ENCODE data around the gene ULK3. TPM values are rescaled to one million over a fixed set of nuclear protein-coding genes. Genes with fewer than 3 reads are reported as not detected.

ULK3 gene
- total and polyA plus RNA-seq, 10 of the 15 experiments (the other 5 are each of a cell fraction or from before 2014, with no cell fraction given): 0.64 to 38.8 (median 27.1) TPM

DNA sequence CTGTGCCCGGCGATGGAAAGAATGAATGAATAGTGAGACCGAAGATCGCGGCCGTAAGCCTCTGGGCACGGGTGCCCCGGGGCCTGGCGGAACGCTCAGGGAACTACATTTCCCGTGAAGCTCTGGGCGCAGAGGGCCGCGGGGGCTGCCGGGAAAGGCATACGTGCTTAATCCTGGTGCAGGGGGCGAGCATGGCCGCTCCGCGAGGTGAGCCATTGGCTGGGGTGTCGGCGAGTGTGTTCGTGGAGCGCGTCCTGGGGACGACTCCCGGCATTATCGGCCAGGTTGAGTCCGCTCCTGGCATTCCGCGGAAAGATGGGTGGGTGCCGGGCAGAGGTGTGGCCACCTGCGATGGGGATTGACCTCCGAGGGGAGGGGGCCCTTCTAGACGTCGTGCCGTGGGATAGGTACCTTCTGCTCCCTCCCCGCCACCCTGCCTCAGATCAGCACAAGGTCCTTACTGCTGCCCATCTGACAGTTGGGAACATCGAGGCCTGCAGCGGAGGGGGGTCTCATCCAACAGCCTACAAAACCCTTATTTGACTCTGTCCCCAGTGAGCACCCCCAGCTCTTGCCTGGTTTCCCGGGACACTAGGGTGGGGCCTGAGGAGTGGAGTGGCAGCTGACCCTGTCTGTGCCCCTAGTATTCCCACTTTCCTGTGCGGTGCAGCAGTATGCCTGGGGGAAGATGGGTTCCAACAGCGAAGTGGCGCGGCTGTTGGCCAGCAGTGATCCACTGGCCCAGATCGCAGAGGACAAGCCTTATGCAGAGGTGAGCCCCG is 47.1 kb upstream of the ULK3 start, which contains the start of gene MPI (continued):
- TF ChIP-seq KLF5 (IDR thresholded peaks at IDR 0.05; ENCODE audit: partially characterized antibody) (no peak), SPI1 (IDR thresholded peaks at IDR 0.05; ENCODE audit: borderline replicate concordance, insufficient read depth, low read depth, low read length) (no peak), NR2C2 (IDR thresholded peaks at IDR 0.05; ENCODE audit: borderline replicate concordance, control insufficient read depth, insufficient read length, low read depth) (no peak), GABPA (IDR thresholded peaks at IDR 0.05; ENCODE audit: low read depth) (no peak), ZBED1 (IDR thresholded peaks at IDR 0.05; ENCODE audit: borderline replicate concordance) (no peak), CEBPB (IDR thresholded peaks at IDR 0.05; ENCODE audit: borderline replicate concordance in 1 of 2, low read depth in 2 of 2, low read length in 2 of 2) (no peak), MYC (IDR thresholded peaks at IDR 0.05; ENCODE audit: insufficient read depth, insufficient read length, insufficient replicate concordance, low read length, severe bottlenecking) (peak; percentile 48), EED (IDR thresholded peaks at IDR 0.05; ENCODE audit: low read depth) (no peak), POLR2AphosphoS2 (IDR thresholded peaks at IDR 0.05; ENCODE audit: low read depth, low read length) (peak; percentile 57; the same call in 1 of the 2 replicates), WRNIP1 (IDR thresholded peaks at IDR 0.05; ENCODE audit: borderline replicate concordance, low read depth, low read length) (no peak), FOXM1 (IDR thresholded peaks at IDR 0.05; ENCODE audit: low read depth, low read length) (no peak), ASH2L (IDR thresholded peaks at IDR 0.05; ENCODE audit: borderline replicate concordance, low read depth) (no peak), ZNF622 (IDR thresholded peaks at IDR 0.05) (no peak)
- TF ChIP-seq, protein P1, sequence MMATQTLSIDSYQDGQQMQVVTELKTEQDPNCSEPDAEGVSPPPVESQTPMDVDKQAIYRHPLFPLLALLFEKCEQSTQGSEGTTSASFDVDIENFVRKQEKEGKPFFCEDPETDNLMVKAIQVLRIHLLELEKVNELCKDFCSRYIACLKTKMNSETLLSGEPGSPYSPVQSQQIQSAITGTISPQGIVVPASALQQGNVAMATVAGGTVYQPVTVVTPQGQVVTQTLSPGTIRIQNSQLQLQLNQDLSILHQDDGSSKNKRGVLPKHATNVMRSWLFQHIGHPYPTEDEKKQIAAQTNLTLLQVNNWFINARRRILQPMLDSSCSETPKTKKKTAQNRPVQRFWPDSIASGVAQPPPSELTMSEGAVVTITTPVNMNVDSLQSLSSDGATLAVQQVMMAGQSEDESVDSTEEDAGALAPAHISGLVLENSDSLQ (IDR thresholded peaks at IDR 0.05): no peak
- TF ChIP-seq, protein P2, sequence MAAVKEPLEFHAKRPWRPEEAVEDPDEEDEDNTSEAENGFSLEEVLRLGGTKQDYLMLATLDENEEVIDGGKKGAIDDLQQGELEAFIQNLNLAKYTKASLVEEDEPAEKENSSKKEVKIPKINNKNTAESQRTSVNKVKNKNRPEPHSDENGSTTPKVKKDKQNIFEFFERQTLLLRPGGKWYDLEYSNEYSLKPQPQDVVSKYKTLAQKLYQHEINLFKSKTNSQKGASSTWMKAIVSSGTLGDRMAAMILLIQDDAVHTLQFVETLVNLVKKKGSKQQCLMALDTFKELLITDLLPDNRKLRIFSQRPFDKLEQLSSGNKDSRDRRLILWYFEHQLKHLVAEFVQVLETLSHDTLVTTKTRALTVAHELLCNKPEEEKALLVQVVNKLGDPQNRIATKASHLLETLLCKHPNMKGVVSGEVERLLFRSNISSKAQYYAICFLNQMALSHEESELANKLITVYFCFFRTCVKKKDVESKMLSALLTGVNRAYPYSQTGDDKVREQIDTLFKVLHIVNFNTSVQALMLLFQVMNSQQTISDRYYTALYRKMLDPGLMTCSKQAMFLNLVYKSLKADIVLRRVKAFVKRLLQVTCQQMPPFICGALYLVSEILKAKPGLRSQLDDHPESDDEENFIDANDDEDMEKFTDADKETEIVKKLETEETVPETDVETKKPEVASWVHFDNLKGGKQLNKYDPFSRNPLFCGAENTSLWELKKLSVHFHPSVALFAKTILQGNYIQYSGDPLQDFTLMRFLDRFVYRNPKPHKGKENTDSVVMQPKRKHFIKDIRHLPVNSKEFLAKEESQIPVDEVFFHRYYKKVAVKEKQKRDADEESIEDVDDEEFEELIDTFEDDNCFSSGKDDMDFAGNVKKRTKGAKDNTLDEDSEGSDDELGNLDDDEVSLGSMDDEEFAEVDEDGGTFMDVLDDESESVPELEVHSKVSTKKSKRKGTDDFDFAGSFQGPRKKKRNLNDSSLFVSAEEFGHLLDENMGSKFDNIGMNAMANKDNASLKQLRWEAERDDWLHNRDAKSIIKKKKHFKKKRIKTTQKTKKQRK (IDR thresholded peaks at IDR 0.05; ENCODE audit: low read depth, low read length): no peak
- TF ChIP-seq, protein P3, sequence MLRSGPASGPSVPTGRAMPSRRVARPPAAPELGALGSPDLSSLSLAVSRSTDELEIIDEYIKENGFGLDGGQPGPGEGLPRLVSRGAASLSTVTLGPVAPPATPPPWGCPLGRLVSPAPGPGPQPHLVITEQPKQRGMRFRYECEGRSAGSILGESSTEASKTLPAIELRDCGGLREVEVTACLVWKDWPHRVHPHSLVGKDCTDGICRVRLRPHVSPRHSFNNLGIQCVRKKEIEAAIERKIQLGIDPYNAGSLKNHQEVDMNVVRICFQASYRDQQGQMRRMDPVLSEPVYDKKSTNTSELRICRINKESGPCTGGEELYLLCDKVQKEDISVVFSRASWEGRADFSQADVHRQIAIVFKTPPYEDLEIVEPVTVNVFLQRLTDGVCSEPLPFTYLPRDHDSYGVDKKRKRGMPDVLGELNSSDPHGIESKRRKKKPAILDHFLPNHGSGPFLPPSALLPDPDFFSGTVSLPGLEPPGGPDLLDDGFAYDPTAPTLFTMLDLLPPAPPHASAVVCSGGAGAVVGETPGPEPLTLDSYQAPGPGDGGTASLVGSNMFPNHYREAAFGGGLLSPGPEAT (IDR thresholded peaks at IDR 0.05; ENCODE audit: low read depth): peak; percentile 60
- TF ChIP-seq, protein P4, sequence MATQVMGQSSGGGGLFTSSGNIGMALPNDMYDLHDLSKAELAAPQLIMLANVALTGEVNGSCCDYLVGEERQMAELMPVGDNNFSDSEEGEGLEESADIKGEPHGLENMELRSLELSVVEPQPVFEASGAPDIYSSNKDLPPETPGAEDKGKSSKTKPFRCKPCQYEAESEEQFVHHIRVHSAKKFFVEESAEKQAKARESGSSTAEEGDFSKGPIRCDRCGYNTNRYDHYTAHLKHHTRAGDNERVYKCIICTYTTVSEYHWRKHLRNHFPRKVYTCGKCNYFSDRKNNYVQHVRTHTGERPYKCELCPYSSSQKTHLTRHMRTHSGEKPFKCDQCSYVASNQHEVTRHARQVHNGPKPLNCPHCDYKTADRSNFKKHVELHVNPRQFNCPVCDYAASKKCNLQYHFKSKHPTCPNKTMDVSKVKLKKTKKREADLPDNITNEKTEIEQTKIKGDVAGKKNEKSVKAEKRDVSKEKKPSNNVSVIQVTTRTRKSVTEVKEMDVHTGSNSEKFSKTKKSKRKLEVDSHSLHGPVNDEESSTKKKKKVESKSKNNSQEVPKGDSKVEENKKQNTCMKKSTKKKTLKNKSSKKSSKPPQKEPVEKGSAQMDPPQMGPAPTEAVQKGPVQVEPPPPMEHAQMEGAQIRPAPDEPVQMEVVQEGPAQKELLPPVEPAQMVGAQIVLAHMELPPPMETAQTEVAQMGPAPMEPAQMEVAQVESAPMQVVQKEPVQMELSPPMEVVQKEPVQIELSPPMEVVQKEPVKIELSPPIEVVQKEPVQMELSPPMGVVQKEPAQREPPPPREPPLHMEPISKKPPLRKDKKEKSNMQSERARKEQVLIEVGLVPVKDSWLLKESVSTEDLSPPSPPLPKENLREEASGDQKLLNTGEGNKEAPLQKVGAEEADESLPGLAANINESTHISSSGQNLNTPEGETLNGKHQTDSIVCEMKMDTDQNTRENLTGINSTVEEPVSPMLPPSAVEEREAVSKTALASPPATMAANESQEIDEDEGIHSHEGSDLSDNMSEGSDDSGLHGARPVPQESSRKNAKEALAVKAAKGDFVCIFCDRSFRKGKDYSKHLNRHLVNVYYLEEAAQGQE (IDR thresholded peaks at IDR 0.05; ENCODE audit: low read depth, low read length): no peak

Data from GM12878 (cell line).